ENCODE measurements around the gene RNASE4.

GRCh38 chr14:20692116-20692751, 7.9 kb downstream of the RNASE4 start:
- TF ChIP-seq MAX (IDR thresholded peaks at IDR 0.05; ENCODE audit: low read depth) (no peak), CTCF (IDR thresholded peaks at IDR 0.05) (no peak), JUND (IDR thresholded peaks at IDR 0.05) (no peak), MEF2A (IDR thresholded peaks at IDR 0.05; ENCODE audit: borderline replicate concordance, low read depth) (no peak), EZH2phosphoT487 (IDR thresholded peaks at IDR 0.05; ENCODE audit: borderline replicate concordance, low read depth) (no peak), RCOR1 (IDR thresholded peaks at IDR 0.05; ENCODE audit: low read length) (no peak), NRF1 (IDR thresholded peaks at IDR 0.05; ENCODE audit: low read depth, low read length) (no peak), EP300 (IDR thresholded peaks at IDR 0.05; ENCODE audit: borderline replicate concordance in 1 of 2, low read depth in 1 of 2, low read length in 1 of 2) (no peak), GABPA (IDR thresholded peaks at IDR 0.05; ENCODE audit: low read depth) (no peak), POLR2AphosphoS5 (IDR thresholded peaks at IDR 0.05; ENCODE audit: low read depth, low read length) (no peak), YY1 (IDR thresholded peaks at IDR 0.05; ENCODE audit: low read depth) (no peak), PBX3 (IDR thresholded peaks at IDR 0.05) (no peak), FOXM1 (IDR thresholded peaks at IDR 0.05; ENCODE audit: low read depth) (no peak), USF1 (IDR thresholded peaks at IDR 0.05; ENCODE audit: borderline replicate concordance, low read depth) (no peak)
